Testis (tissue), 2 donors: ENCODE results near the gene ACSM5.

Experiments used
- POLR2A ChIP-seq: fragments of 450-650 bp; IDR thresholded peaks from one replicate; pipeline ENCODE4 v1.6.1; 2017; ENCODE audit warnings: antibody characterized with exemption, mild to moderate bottlenecking, moderate library complexity
- TF ChIP-seq, protein P1 (sequence below), 3 experiments: fragments of 450-650 bp in 2 of 3; fragments of 200-600 bp in 1 of 3; sonication (generic) in 1 of 3; IDR thresholded peaks; one replicate each; pipeline ENCODE4 v1.5.1; 2016 to 2019; ENCODE audit warnings: antibody characterized with exemption in 3 of 3, mild to moderate bottlenecking in 2 of 3, moderate library complexity in 1 of 3

DNA sequence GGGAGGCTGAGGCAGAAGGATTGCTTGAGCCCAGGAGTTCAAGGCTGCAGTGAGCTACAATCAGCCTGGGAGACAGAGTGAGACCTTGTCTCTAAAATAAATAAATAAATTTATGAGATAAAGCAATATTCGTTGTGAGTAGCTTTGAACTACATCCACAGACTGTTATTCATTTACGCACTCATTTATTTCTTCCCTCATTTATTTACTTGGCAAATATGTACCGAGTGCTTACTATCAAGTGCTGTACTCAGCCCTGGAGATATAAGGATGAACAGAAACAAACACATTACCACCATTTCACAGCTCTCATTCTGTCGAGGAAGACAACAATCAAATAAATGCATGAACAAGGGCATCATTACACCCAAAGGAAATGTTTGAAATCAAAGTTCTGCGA lies 32.2 kb upstream of the ACSM5 start:
- TF ChIP-seq, protein P1, sequence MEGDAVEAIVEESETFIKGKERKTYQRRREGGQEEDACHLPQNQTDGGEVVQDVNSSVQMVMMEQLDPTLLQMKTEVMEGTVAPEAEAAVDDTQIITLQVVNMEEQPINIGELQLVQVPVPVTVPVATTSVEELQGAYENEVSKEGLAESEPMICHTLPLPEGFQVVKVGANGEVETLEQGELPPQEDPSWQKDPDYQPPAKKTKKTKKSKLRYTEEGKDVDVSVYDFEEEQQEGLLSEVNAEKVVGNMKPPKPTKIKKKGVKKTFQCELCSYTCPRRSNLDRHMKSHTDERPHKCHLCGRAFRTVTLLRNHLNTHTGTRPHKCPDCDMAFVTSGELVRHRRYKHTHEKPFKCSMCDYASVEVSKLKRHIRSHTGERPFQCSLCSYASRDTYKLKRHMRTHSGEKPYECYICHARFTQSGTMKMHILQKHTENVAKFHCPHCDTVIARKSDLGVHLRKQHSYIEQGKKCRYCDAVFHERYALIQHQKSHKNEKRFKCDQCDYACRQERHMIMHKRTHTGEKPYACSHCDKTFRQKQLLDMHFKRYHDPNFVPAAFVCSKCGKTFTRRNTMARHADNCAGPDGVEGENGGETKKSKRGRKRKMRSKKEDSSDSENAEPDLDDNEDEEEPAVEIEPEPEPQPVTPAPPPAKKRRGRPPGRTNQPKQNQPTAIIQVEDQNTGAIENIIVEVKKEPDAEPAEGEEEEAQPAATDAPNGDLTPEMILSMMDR (IDR thresholded peaks at IDR 0.05): no peak
- no peak for TF ChIP-seq POLR2A
